Mesendoderm (in vitro differentiated cells): ENCODE results near the gene CEP55.

Experiments
- DNase-seq: peaks from one replicate; pipeline ENCODE4 v3.0.0; 2013
- H2AK5ac ChIP-seq: 2 replicates; pipeline ENCODE4 v1.6.1; 2013; ENCODE audit warnings: low read length, inconsistent platforms
- H2BK120ac ChIP-seq: 2 replicates; pipeline ENCODE4 v1.6.1; 2013; ENCODE audit warnings: low read depth, mild to moderate bottlenecking, low read length, moderate library complexity, mixed read lengths
- H2BK15ac ChIP-seq: replicated peaks from 2 replicates; pipeline ENCODE4 v1.6.1; 2013; ENCODE audit warnings: low read depth, mild to moderate bottlenecking, moderate library complexity
- H2BK5ac ChIP-seq: 2 replicates; pipeline ENCODE4 v1.6.1; 2013; ENCODE audit warnings: low read length, inconsistent platforms
- H3K18ac ChIP-seq: 2 replicates; pipeline ENCODE4 v1.6.1; 2013; ENCODE audit warnings: mild to moderate bottlenecking, low read length, mixed read lengths
- H3K23ac ChIP-seq: one replicate; pipeline ENCODE4 v1.6.1; 2013; ENCODE audit warnings: low read length
- H3K27ac ChIP-seq: 2 replicates; pipeline ENCODE4 v1.5.1; 2013; ENCODE audit warnings: low read depth, mild to moderate bottlenecking, inconsistent platforms, low read length, moderate library complexity
- H3K27me3 ChIP-seq: 2 replicates; pipeline ENCODE4 v1.6.1; 2013; ENCODE audit warnings: low read length, control low read depth, mild to moderate bottlenecking, inconsistent platforms; ENCODE audit not compliant: insufficient read depth, poor library complexity
- H3K36me3 ChIP-seq: 2 replicates; pipeline ENCODE4 v1.6.1; 2013; ENCODE audit warnings: low read length, inconsistent platforms; ENCODE audit not compliant: control insufficient read depth, insufficient read depth
- H3K4ac ChIP-seq: one replicate; pipeline ENCODE4 v1.6.1; 2013; ENCODE audit warnings: low read depth, mild to moderate bottlenecking, low read length, moderate library complexity
- H3K4me1 ChIP-seq: 2 replicates; pipeline ENCODE4 v1.6.1; 2013; ENCODE audit warnings: low read depth, low read length, inconsistent platforms; ENCODE audit not compliant: control insufficient read depth
- H3K4me2 ChIP-seq: 2 replicates; pipeline ENCODE4 v1.6.1; 2013; ENCODE audit warnings: low read length
- H3K4me3 ChIP-seq: 2 replicates; pipeline ENCODE4 v1.5.1; 2013; ENCODE audit warnings: mild to moderate bottlenecking, low read length
- H3K56ac ChIP-seq: one replicate; pipeline ENCODE4 v1.6.1; 2013; ENCODE audit warnings: low read length
- H3K79me1 ChIP-seq: 2 replicates; pipeline ENCODE4 v1.6.1; 2013; ENCODE audit warnings: low read length, inconsistent platforms
- H3K79me2 ChIP-seq: 2 replicates; pipeline ENCODE4 v1.6.1; 2013; ENCODE audit warnings: mild to moderate bottlenecking, low read length; ENCODE audit not compliant: control insufficient read depth, insufficient read depth
- H3K9ac ChIP-seq: 2 replicates; pipeline ENCODE4 v1.6.1; 2013; ENCODE audit warnings: low read length, inconsistent platforms
- H4K5ac ChIP-seq: one replicate; pipeline ENCODE4 v1.6.1; 2013; ENCODE audit warnings: low read length
- H4K8ac ChIP-seq: one replicate; pipeline ENCODE4 v1.6.1; 2013; ENCODE audit warnings: low read depth, mild to moderate bottlenecking, control low read depth, low read length, moderate library complexity
- WGBS: extraction: QIAGEN DNeasy Blood & Tissue Kit; methylation state at CpG from one replicate; pipeline ENCODE4 v1.1.7; 2013; ENCODE audit warnings: low lambda C conversion rate, missing lambda C conversion rate; ENCODE audit not compliant: insufficient coverage; ENCODE audit errors: extremely low coverage; 5-methylcytosine and 5-hydroxymethylcytosine counted together

Gene CEP55

DNA sequence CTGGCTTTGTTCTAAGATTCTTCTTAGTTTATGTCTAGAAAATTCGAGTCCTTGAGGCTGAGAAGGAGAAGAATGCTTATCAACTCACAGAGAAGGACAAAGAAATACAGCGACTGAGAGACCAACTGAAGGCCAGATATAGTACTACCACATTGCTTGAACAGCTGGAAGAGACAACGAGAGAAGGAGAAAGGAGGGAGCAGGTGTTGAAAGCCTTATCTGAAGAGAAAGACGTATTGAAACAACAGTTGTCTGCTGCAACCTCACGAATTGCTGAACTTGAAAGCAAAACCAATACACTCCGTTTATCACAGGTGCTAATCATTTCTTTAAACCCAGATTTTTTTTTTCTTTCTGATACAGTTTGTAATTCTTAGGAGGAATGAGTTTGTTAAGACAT, 6.7 kb downstream of the CEP55 start:
- Histone ChIP-seq H3K23ac (no peak overlapping the region), H3K56ac (no peak overlapping the region), H2BK15ac (no peak overlapping the region), H4K8ac (no peak overlapping the region), H3K27ac (no peak overlapping the region), H3K4me1 (peaks cover 2% of the 10 kb centered on the region), H3K27me3 (no peaks in the 10 kb centered on the region), H2AK5ac (no peak overlapping the region), H3K9ac (no peak overlapping the region), H3K79me2 (peaks cover 11% of the 10 kb centered on the region), H3K4me2 (no peak overlapping the region), H2BK120ac (no peak overlapping the region), H2BK5ac (no peak overlapping the region), H3K18ac (no peak overlapping the region), H3K79me1 (peaks cover 2% of the 10 kb centered on the region), H3K36me3 (peaks cover 3% of the 10 kb centered on the region), H4K5ac (no peak overlapping the region), H3K4ac (no peak overlapping the region), H3K4me3 (no peak overlapping the region)
- no CpG with 5 or more reads among the region's 6 CpGs for WGBS
- DNase-seq: no peak

DNA sequence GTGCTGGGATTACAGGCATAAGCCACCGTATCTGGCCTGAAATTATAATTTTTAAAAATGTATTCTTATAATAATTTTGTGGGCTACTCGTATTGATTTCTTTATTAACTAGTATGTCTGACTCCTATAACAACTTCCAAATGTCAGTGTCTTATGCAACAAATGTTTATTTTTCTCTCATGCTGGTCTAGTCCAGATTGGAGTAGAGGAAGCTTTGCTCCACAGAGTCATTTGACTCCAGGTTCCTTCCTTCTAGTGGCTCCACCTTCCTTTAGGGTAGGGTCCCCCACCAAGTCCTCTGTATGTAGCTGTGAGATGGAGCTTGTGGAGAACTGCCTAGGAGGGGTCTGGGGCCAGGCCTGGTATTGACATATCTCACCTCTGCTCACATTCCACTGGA, 8.7 kb downstream of the CEP55 start:
- Histone ChIP-seq H3K4ac (no peak overlapping the region), H3K4me1 (no peaks in the 10 kb centered on the region), H2BK15ac (no peak overlapping the region), H3K36me3 (peaks cover 7% of the 10 kb centered on the region), H3K23ac (no peak overlapping the region), H2BK120ac (no peak overlapping the region), H3K4me3 (no peak overlapping the region), H3K27ac (no peak overlapping the region), H3K18ac (no peak overlapping the region), H3K4me2 (no peak overlapping the region), H3K56ac (no peak overlapping the region), H3K79me2 (peaks cover under 1% of the 10 kb centered on the region), H3K9ac (no peak overlapping the region), H4K5ac (no peak overlapping the region), H2AK5ac (no peak overlapping the region), H4K8ac (no peak overlapping the region), H3K79me1 (peaks cover 2% of the 10 kb centered on the region), H3K27me3 (no peaks in the 10 kb centered on the region), H2BK5ac (no peak overlapping the region)
- DNase-seq: no peak
- WGBS: no CpG with 5 or more reads among the region's 2 CpGs

GRCh38 chr10:93509816-93510215, 13.4 kb downstream of the CEP55 start:
- H3K79me1 ChIP-seq: no peaks in the 10 kb centered on the region
- no peak overlapping the region for H2BK120ac ChIP-seq
- no peak overlapping the region for H3K4me2 ChIP-seq
- no peak overlapping the region for H3K4me3 ChIP-seq
- H3K56ac ChIP-seq: no peak overlapping the region
- H3K4me1 ChIP-seq: no peaks in the 10 kb centered on the region
- H4K8ac ChIP-seq: no peak overlapping the region
- H3K79me2 ChIP-seq: no peaks in the 10 kb centered on the region
- peaks cover 11% of the 10 kb centered on the region for H3K36me3 ChIP-seq
- no peaks in the 10 kb centered on the region for H3K27me3 ChIP-seq
- H3K18ac ChIP-seq: no peak overlapping the region
- no peak overlapping the region for H3K27ac ChIP-seq
- H4K5ac ChIP-seq: no peak overlapping the region
- no peak overlapping the region for H3K23ac ChIP-seq
- H3K4ac ChIP-seq: no peak overlapping the region
- whole genome bisulfite sequencing: no CpG with 5 or more reads among the region's 8 CpGs
- H3K9ac ChIP-seq: no peak overlapping the region
- no peak overlapping the region for H2BK5ac ChIP-seq
- H2BK15ac ChIP-seq: no peak overlapping the region
- H2AK5ac ChIP-seq: no peak overlapping the region
- DNase-seq: no peak

GRCh38 chr10:93512565-93512964, 16.2 kb downstream of the CEP55 start:
- Histone ChIP-seq H3K36me3 (peaks cover 20% of the 10 kb centered on the region), H3K56ac (no peak overlapping the region), H4K8ac (no peak overlapping the region), H3K4me1 (no peaks in the 10 kb centered on the region), H3K4me3 (no peak overlapping the region), H3K9ac (no peak overlapping the region), H2BK15ac (no peak overlapping the region), H3K79me2 (no peaks in the 10 kb centered on the region), H4K5ac (no peak overlapping the region), H3K79me1 (no peaks in the 10 kb centered on the region), H2AK5ac (no peak overlapping the region), H3K27ac (no peak overlapping the region), H3K23ac (no peak overlapping the region), H3K18ac (no peak overlapping the region), H2BK5ac (no peak overlapping the region), H2BK120ac (no peak overlapping the region), H3K27me3 (no peaks in the 10 kb centered on the region), H3K4ac (no peak overlapping the region), H3K4me2 (no peak overlapping the region)
- DNase-seq: no peak
- WGBS: 100% methylated on average over 1 of the region's 1 CpG

- Histone ChIP-seq H3K9ac (no peak overlapping the region), H3K4me2 (no peak overlapping the region), H3K27ac (no peak overlapping the region), H2BK5ac (no peak overlapping the region), H4K8ac (no peak overlapping the region), H3K4me1 (no peaks in the 10 kb centered on the region), H3K79me1 (no peaks in the 10 kb centered on the region), H3K56ac (no peak overlapping the region), H3K79me2 (no peaks in the 10 kb centered on the region), H2AK5ac (no peak overlapping the region), H3K4me3 (no peak overlapping the region), H3K27me3 (no peaks in the 10 kb centered on the region), H2BK15ac (no peak overlapping the region), H3K4ac (no peak overlapping the region), H3K18ac (no peak overlapping the region), H2BK120ac (no peak overlapping the region), H3K36me3 (peaks cover 22% of the 10 kb centered on the region), H4K5ac (no peak overlapping the region), H3K23ac (no peak overlapping the region)
- no CpG with 5 or more reads among the region's 1 CpG for WGBS
- no peak for DNase-seq
Observed at GRCh38 chr10:93513091-93513490, 16.7 kb downstream of the CEP55 start.

DNA sequence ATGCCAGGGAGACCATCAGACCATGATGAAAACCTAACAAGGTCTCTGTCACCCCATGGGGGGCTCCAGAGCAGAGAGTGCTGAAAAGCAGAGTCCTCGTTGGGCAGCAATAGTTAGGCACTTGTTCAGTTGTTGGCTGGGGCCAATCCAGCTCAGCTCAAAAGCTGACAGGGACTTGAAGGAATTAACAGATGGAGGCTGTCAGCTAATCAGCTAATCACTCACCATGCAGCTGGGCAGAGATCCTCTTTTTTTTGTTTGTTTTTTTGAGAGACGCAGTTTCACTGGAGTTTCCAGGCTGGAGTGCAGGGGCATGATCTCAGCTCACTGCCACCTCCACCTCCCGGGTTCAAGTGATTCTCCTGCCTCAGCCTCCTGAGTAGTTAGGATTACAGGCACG, 18.1 kb downstream of the CEP55 start:
- Histone ChIP-seq H2AK5ac (no peak overlapping the region), H3K4me3 (no peak overlapping the region), H2BK120ac (no peak overlapping the region), H4K5ac (no peak overlapping the region), H2BK5ac (no peak overlapping the region), H3K36me3 (peaks cover 31% of the 10 kb centered on the region), H3K56ac (no peak overlapping the region), H3K27me3 (no peaks in the 10 kb centered on the region), H3K4me1 (no peaks in the 10 kb centered on the region), H3K23ac (no peak overlapping the region), H3K27ac (no peak overlapping the region), H3K79me2 (no peaks in the 10 kb centered on the region), H3K79me1 (no peaks in the 10 kb centered on the region), H3K9ac (no peak overlapping the region), H4K8ac (no peak overlapping the region), H2BK15ac (no peak overlapping the region), H3K4me2 (no peak overlapping the region), H3K18ac (no peak overlapping the region), H3K4ac (no peak overlapping the region)
- DNase-seq: no peak
- WGBS: no CpG with 5 or more reads among the region's 4 CpGs
